HFFc6 (cell line): ENCODE data around the gene SYCE3. TPM values are rescaled to one million over a fixed set of nuclear protein-coding genes. Genes with fewer than 3 reads are reported as not detected.

Experiments used
- DNase-seq: peaks from one replicate; pipeline ENCODE4 v3.0.0-alpha.2; 2018
- H3K27ac Mint-ChIP-seq: 2 replicates; pipeline ENCODE4 v1.8.0; 2020; ENCODE audit warnings: mild to moderate bottlenecking, mixed read lengths
- H3K27me3 Mint-ChIP-seq: 2 replicates; pipeline ENCODE4 v1.8.0; 2021; ENCODE audit warnings: mild to moderate bottlenecking, moderate library complexity, mixed read lengths; ENCODE audit not compliant: insufficient read depth
- H3K36me3 Mint-ChIP-seq: 2 replicates; pipeline ENCODE4 v1.8.0; 2021; ENCODE audit warnings: low read depth, mixed read lengths
- H3K4me1 Mint-ChIP-seq: 2 replicates; pipeline ENCODE4 v1.8.0; 2020; ENCODE audit warnings: low read depth, mixed read lengths
- H3K4me3 Mint-ChIP-seq: 2 replicates; pipeline ENCODE4 v1.8.0; 2020; ENCODE audit warnings: mild to moderate bottlenecking, moderate library complexity, mixed read lengths
- H3K9me3 Mint-ChIP-seq: 2 replicates; pipeline ENCODE4 v1.8.0; 2020; ENCODE audit warnings: mild to moderate bottlenecking, mixed read lengths
- CTCF ChIP-seq: fragments of 200-600 bp; sonication (generic); IDR thresholded peaks from 2 replicates; pipeline ENCODE4 v1.5.0; 2021; ENCODE audit warnings: antibody characterized with exemption, mild to moderate bottlenecking
- total RNA-seq, 6 experiments: library from RNA; stranded (reverse); fragmentation: NEBNext Ultra II Directional; extraction: Animal tissue kit (Norgen Biotek cat#: 25700); gene quantifications; 2 replicates in 1 of 6; 3 replicates in 5 of 6; pipeline ENCODE4 v1.2.3, GENCODE V29; 2021

The SYCE3 gene
- total RNA-seq, 6 experiments from 2014 or later = not detected

GRCh38 chr22:50572965-50573364, 10.2 kb upstream of the SYCE3 start:
- Mint-ChIP-seq H3K4me3 (no peak overlapping the region), H3K36me3 (no peaks in the 10 kb centered on the region), H3K9me3 (no peaks in the 10 kb centered on the region), H3K27ac (no peak overlapping the region), H3K27me3 (peaks cover 15% of the 10 kb centered on the region), H3K4me1 (no peaks in the 10 kb centered on the region)
- DNase-seq = no peak
- no peak for TF ChIP-seq CTCF

DNA sequence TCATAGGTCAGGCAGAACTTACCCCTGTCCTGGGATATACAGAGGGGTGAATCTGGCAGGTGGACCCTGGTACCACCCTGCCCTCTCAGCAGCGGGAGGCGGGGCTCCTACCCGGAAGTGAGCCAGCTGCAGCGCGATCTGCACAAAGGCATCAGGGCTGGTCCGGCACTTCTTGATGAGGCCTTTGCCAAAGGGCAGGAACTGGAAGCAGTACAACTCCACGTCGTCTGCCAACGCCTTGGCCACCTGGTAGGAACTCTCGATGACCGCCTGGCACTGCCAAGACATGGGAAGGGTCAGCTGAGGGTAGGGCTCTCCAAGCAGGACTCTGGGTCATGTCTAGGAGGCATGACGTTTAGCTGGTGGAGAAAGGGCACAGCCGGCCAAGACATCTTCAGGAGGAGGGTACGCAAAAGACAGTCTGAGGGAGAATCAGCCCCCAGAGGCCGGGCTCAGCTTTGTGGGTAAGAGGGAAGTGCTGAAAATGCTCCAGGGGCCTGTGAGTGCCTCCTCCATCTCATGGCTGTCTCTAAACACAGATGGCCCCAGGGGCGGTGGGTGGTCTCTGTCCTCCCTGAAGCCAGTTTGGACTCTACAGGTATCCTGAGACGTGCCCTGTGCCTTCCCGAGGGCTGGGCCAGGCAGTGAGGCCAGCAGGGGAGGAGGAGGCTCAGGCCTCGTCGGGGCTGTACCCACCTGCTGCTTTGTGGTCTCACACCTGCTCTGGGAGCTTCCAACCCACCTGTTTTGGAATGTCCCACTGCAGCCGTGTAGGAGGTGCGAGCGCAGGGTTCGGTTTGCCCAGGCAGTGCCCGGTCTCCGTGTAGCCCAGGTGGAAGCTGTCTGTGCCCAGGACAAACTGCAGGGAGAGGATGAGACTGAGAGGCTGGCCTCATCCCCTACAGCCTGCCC, 8.8 kb upstream of the SYCE3 start:
- H3K27ac Mint-ChIP-seq = no peak overlapping the region
- DNase-seq = no peak
- H3K36me3 Mint-ChIP-seq = no peaks in the 10 kb centered on the region
- no peaks in the 10 kb centered on the region for H3K9me3 Mint-ChIP-seq
- no peak for TF ChIP-seq CTCF
- H3K27me3 Mint-ChIP-seq = peaks cover 8% of the 10 kb centered on the region
- H3K4me3 Mint-ChIP-seq = no peak overlapping the region
- H3K4me1 Mint-ChIP-seq = no peaks in the 10 kb centered on the region

DNA sequence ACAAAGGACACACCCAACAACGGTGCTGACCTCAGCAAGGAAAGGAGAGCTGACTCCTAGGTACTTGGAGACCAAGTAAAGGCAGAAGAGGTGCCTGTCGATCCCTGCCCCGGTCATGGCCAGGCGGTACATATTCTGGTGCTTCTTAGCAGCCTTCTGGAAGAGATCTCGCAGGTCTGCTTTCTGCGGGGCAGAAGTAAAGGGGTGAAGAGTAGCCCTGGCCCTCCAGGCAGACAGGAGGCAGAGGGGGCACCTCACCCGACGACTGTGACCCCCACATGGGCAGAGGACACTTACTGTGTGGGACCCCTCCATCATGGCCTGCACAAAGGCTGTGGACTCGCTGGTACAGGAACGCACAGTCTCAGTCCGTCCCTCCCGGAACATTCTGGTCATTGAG, 8.1 kb upstream of the SYCE3 start:
- no peaks in the 10 kb centered on the region for H3K36me3 Mint-ChIP-seq
- no peak for DNase-seq
- no peak overlapping the region for H3K4me3 Mint-ChIP-seq
- peaks cover 8% of the 10 kb centered on the region for H3K27me3 Mint-ChIP-seq
- no peak for TF ChIP-seq CTCF
- H3K4me1 Mint-ChIP-seq = no peaks in the 10 kb centered on the region
- H3K27ac Mint-ChIP-seq = no peak overlapping the region
- no peaks in the 10 kb centered on the region for H3K9me3 Mint-ChIP-seq

GRCh38 chr22:50569896-50570535, 7.3 kb upstream of the SYCE3 start:
- Mint-ChIP-seq H3K27ac (no peak overlapping the region), H3K4me3 (no peak overlapping the region), H3K27me3 (peaks cover 10% of the 10 kb centered on the region), H3K9me3 (no peaks in the 10 kb centered on the region), H3K4me1 (no peaks in the 10 kb centered on the region), H3K36me3 (no peaks in the 10 kb centered on the region)
- TF ChIP-seq CTCF = no peak
- no peak for DNase-seq

DNA sequence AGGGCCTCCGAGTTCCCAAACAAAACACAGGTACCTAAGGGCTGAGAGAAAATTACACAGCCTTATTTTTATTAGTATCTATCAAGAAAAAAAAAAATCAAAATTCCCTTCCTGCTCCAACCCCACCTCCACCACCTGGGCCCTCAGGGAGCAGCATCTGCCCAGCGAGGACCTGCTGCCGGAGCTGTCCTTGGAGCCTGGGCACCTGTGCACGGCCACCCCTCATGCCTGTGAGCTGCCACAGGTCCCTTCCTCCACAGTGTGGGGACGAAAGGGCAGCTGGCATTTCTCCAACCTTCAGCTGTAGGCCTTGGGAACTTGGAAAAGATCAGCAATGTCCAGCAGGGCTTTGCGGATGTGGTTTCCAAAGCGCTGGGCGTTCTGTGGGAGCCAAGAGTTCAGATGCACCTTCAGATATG, 6.3 kb upstream of the SYCE3 start:
- Mint-ChIP-seq H3K27me3 (peaks cover 9% of the 10 kb centered on the region), H3K4me3 (no peak overlapping the region), H3K9me3 (no peaks in the 10 kb centered on the region), H3K27ac (no peak overlapping the region), H3K36me3 (no peaks in the 10 kb centered on the region), H3K4me1 (no peaks in the 10 kb centered on the region)
- DNase-seq = no peak
- TF ChIP-seq CTCF = no peak
